Endodermal cell (in vitro differentiated cells): ENCODE results near the gene SFT2D1. TPM values are rescaled to one million over a fixed set of nuclear protein-coding genes. Genes with fewer than 3 reads are reported as not detected.
A peak's percentile ranks its signal among the peaks of the same experiment; 100 is the strongest.

Source experiments
- DNase-seq: peaks from one replicate; pipeline ENCODE4 v3.0.0-alpha.2; 2017
- H3K27ac ChIP-seq: 2 replicates; pipeline ENCODE4 v1.5.1; 2013; ENCODE audit warnings: mild to moderate bottlenecking, low read depth, low read length, moderate library complexity
- H3K27me3 ChIP-seq: 2 replicates; pipeline ENCODE4 v1.6.1; 2013; ENCODE audit warnings: mild to moderate bottlenecking, low read length, moderate library complexity; ENCODE audit not compliant: insufficient read depth, control insufficient read depth, poor library complexity, severe bottlenecking
- H3K36me3 ChIP-seq: 2 replicates; pipeline ENCODE4 v1.7.0; 2013; ENCODE audit warnings: mild to moderate bottlenecking, low read length, moderate library complexity; ENCODE audit not compliant: control insufficient read depth, insufficient read depth
- H3K4me1 ChIP-seq: one replicate; pipeline ENCODE4 v1.7.0; 2013; ENCODE audit warnings: low read length; ENCODE audit not compliant: control insufficient read depth, insufficient read depth
- H3K4me3 ChIP-seq: 2 replicates; pipeline ENCODE4 v1.5.1; 2013; ENCODE audit warnings: mild to moderate bottlenecking, low read length, moderate library complexity
- H3K9ac ChIP-seq: 2 replicates; pipeline ENCODE4 v1.6.1; 2013; ENCODE audit warnings: mild to moderate bottlenecking, low read length, moderate library complexity; ENCODE audit not compliant: poor library complexity, severe bottlenecking; ENCODE audit errors: extremely low read depth
- H3K9me3 ChIP-seq: 2 replicates; pipeline ENCODE4 v1.6.1; 2013; ENCODE audit warnings: mild to moderate bottlenecking, low read length, moderate library complexity; ENCODE audit not compliant: control insufficient read depth
- H3K27ac Mint-ChIP-seq: 2 replicates; pipeline ENCODE4 v1.8.0; 2020; ENCODE audit warnings: mixed read lengths
- H3K27me3 Mint-ChIP-seq: 2 replicates; pipeline ENCODE4 v1.8.0; 2021; ENCODE audit warnings: mild to moderate bottlenecking, mixed read lengths; ENCODE audit not compliant: insufficient read depth
- H3K36me3 Mint-ChIP-seq: 2 replicates; pipeline ENCODE4 v1.8.0; 2020; ENCODE audit warnings: low read depth, mixed read lengths
- H3K4me1 Mint-ChIP-seq: 2 replicates; pipeline ENCODE4 v1.8.0; 2020; ENCODE audit warnings: mixed read lengths
- H3K4me3 Mint-ChIP-seq: 2 replicates; pipeline ENCODE4 v1.8.0; 2020; ENCODE audit warnings: mild to moderate bottlenecking, moderate library complexity, mixed read lengths
- H3K9me3 Mint-ChIP-seq: 2 replicates; pipeline ENCODE4 v1.8.0; 2020; ENCODE audit warnings: mild to moderate bottlenecking, mixed read lengths
- WGBS, 2 experiments: methylation state at CpG; one replicate each; pipeline versions ENCODE4 v1.1.5 to v1.1.7; 2013; ENCODE audit warnings: missing lambda C conversion rate in 2 of 2, mixed read lengths in 1 of 2; ENCODE audit not compliant: insufficient coverage in 1 of 2, insufficient read length in 1 of 2; 5-methylcytosine and 5-hydroxymethylcytosine counted together
- total RNA-seq, 2 donors: library from RNA; stranded (reverse); fragmentation: NEBNext Ultra II Directional in 1 of 2; extraction: Animal tissue kit (Norgen Biotek cat#: 25700) in 1 of 2; gene quantifications; 2 replicates in 1 of 2; 3 replicates in 1 of 2; pipeline ENCODE4 v1.2.1, GENCODE V29; 2021
- TF ChIP-seq, protein P1 (sequence below): fragments of 200-600 bp; sonication (generic); conservative IDR thresholded peaks from 2 replicates; pipeline ENCODE4 v1.5.0; 2021; ENCODE audit warnings: antibody characterized with exemption, mild to moderate bottlenecking

Gene SFT2D1
- total RNA-seq, 2 donors from 2014 or later = 42.4 to 53.9 TPM

DNA sequence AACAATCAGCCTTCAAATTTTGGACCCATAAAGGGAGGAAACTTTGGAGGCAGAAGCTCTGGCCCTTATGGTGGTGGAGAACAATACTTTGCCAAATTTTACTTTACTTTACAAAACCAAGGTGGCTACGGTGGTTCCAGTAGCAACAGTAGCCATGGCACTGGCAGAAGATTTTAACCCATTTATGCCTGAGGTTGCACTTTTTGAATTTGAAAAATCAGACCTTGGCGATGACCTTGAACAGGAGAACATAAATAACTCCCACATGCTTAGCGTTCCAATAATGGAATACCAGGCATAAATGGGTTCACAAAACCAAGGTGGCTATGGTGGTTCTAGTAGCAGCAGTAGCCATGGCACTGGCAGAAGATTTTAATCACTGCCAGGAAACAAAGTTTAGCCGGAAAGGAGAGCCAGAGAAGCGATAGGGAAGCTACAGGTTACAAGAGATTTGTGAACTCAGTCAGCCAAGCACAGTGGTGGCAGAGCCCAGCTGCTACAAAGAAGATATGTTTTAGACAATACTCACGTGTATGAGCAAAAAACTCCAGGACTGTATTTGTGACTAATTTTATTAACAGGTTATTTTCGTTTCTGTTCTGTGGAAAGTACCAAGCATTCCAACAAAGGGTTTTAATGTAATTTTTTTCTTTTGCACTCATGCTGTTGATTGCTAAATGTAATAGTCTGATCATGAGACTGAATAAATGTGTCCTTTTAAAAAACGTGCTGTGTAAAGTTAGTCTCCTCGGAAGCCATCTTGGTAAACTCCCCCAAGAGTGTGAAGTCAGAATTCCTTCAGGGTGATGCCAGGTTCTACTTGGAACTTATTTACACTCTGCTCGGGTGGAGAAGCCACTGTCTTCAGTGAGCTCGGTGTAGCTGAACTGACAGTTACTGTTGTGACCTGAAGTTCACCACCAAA is 6.7 kb downstream of the SFT2D1 start:
- no peak overlapping the region for H3K9ac ChIP-seq
- H3K27me3 Mint-ChIP-seq = no peaks in the 10 kb centered on the region
- peaks cover 7% of the 10 kb centered on the region for H3K4me1 Mint-ChIP-seq

GRCh38 chr6:166334878-166335277 is 7.5 kb downstream of the SFT2D1 start:
- Histone ChIP-seq H3K27me3 (no peaks in the 10 kb centered on the region), H3K9ac (no peak overlapping the region), H3K9me3 (no peaks in the 10 kb centered on the region), H3K4me1 (no peaks in the 10 kb centered on the region), H3K4me3 (no peak overlapping the region), H3K27ac (no peak overlapping the region), H3K36me3 (peaks cover 38% of the 10 kb centered on the region)
- Mint-ChIP-seq H3K27me3 (no peaks in the 10 kb centered on the region), H3K4me3 (no peak overlapping the region), H3K9me3 (no peaks in the 10 kb centered on the region), H3K4me1 (peaks cover 7% of the 10 kb centered on the region), H3K36me3 (peaks cover 38% of the 10 kb centered on the region), H3K27ac (no peak overlapping the region)
- WGBS, 2 experiments = 95 to 97% methylated on average over 6 to 8 of the region's 8 CpGs
- DNase-seq = no peak
- TF ChIP-seq, protein P1, sequence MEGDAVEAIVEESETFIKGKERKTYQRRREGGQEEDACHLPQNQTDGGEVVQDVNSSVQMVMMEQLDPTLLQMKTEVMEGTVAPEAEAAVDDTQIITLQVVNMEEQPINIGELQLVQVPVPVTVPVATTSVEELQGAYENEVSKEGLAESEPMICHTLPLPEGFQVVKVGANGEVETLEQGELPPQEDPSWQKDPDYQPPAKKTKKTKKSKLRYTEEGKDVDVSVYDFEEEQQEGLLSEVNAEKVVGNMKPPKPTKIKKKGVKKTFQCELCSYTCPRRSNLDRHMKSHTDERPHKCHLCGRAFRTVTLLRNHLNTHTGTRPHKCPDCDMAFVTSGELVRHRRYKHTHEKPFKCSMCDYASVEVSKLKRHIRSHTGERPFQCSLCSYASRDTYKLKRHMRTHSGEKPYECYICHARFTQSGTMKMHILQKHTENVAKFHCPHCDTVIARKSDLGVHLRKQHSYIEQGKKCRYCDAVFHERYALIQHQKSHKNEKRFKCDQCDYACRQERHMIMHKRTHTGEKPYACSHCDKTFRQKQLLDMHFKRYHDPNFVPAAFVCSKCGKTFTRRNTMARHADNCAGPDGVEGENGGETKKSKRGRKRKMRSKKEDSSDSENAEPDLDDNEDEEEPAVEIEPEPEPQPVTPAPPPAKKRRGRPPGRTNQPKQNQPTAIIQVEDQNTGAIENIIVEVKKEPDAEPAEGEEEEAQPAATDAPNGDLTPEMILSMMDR = no peak

More for the DNA sequence above, 6.7 kb downstream of the SFT2D1 start:
- Mint-ChIP-seq H3K9me3 (no peaks in the 10 kb centered on the region), H3K27ac (no peak overlapping the region), H3K4me3 (no peak overlapping the region), H3K36me3 (peaks cover 38% of the 10 kb centered on the region)
- TF ChIP-seq, protein P1 = no peak
- no peak for DNase-seq
- Histone ChIP-seq H3K9me3 (no peaks in the 10 kb centered on the region), H3K27ac (no peak overlapping the region), H3K4me1 (no peaks in the 10 kb centered on the region), H3K27me3 (no peaks in the 10 kb centered on the region), H3K4me3 (no peak overlapping the region), H3K36me3 (peaks cover 41% of the 10 kb centered on the region)
- WGBS, 2 experiments = 95% methylated on average over 8 to 11 of the region's 11 CpGs

DNA sequence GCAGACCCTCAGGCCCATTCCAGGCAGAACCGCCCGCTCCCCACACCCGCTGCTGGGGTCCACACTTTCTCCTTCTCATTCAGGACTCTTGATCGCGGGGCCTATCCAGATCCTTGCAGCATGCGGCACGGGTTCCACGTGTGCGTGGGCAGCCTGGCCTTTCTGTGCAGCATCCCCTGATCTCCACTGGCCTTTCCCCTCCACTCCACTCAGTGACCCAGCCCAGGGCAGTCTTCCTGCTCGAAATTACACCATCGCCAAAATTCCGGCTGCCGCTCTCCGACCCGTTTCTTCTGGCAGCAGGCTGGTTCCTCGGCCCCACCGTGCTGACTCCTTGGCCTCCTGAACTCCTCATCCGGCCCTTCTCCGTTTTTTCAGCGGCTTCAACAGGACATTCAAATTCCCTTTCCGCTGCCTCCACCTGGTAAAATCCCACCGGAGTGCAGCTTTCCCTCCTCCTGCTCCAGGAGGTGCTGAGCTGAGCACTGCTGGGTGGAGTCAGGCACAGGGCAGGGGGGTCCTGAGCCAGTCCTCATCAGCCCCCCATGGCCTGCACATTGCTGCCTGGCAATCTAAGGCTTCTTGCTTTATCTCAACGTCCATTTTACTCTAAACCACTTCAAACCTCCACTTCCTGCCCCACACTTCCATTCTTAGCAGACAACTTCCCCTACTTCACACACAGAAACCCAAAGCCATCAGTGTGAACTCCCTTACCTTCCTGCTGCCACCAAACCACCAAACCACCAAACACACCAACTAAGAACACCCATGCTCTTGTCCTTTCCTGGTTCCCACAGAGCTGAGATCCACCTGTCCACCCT is 9.0 kb downstream of the SFT2D1 start:
- Histone ChIP-seq H3K27me3 (no peaks in the 10 kb centered on the region), H3K4me3 (no peak overlapping the region), H3K4me1 (no peaks in the 10 kb centered on the region), H3K27ac (no peak overlapping the region), H3K9me3 (no peaks in the 10 kb centered on the region), H3K9ac (no peak overlapping the region), H3K36me3 (peaks cover 45% of the 10 kb centered on the region)
- Mint-ChIP-seq H3K4me3 (no peak overlapping the region), H3K36me3 (peaks cover 45% of the 10 kb centered on the region), H3K4me1 (peaks cover 7% of the 10 kb centered on the region), H3K27me3 (no peaks in the 10 kb centered on the region), H3K27ac (peak overlapping the region; percentile 6), H3K9me3 (no peaks in the 10 kb centered on the region)
- DNase-seq = no peak
- 94 to 99% methylated on average over 14 to 23 of the region's 23 CpGs for WGBS, 2 experiments
- TF ChIP-seq, protein P1 = no peak
